Body of pancreas (tissue), 4 donors: ENCODE results near the gene NOP14. TPM values are rescaled to one million over a fixed set of nuclear protein-coding genes. Genes with fewer than 3 reads are reported as not detected.

ENCODE experiments used
- ATAC-seq: fragments of 150-250 bp; one replicate; pipeline ENCODE4 v1.9.1; 2016
- DNase-seq, 4 donors: peaks; one replicate each; pipeline ENCODE4 v3.0.0-alpha.2; 2019
- H3K27ac ChIP-seq, 4 donors: fragments of 200-600 bp; sonication (generic); 1 replicate in 3 of 4; 2 replicates in 1 of 4; pipeline versions ENCODE4 v1.5.1 to v1.6.1; 2016 to 2019; ENCODE audit warnings: mild to moderate bottlenecking in 1 of 4, mixed read lengths in 1 of 4, moderate library complexity in 1 of 4
- H3K27me3 ChIP-seq, 2 donors: fragments of 200-600 bp; sonication (generic); one replicate each; pipeline ENCODE4 v1.6.0; 2016; ENCODE audit warnings: mild to moderate bottlenecking in 1 of 2
- H3K36me3 ChIP-seq, 2 donors: fragments of 200-600 bp; sonication (generic); replicated peaks in 1 of 2; 2 replicates each; pipeline ENCODE4 v1.5.1; 2016; ENCODE audit warnings: low read depth in 2 of 2; ENCODE audit not compliant: insufficient read depth in 1 of 2
- H3K4me1 ChIP-seq: fragments of 200-600 bp; sonication (generic); one replicate; pipeline ENCODE4 v1.6.0; 2016
- H3K4me3 ChIP-seq, 2 donors: fragments of 200-600 bp; sonication (generic); 1 replicate in 1 of 2; 2 replicates in 1 of 2; pipeline ENCODE4 v1.5.1; 2016 to 2019
- H3K9me3 ChIP-seq, 3 donors: fragments of 200-600 bp; sonication (generic); 1 replicate in 2 of 3; 2 replicates in 1 of 3; pipeline ENCODE4 v1.5.1; 2016
- POLR2A ChIP-seq, 3 donors: fragments of 450-650 bp; IDR thresholded peaks; one replicate each; pipeline ENCODE4 v1.6.1; 2016; ENCODE audit warnings: antibody characterized with exemption in 3 of 3, mild to moderate bottlenecking in 2 of 3
- WGBS, 2 donors: methylation state at CpG; one replicate each; pipeline ENCODE4 v1.1.5; 2017; 5-methylcytosine and 5-hydroxymethylcytosine counted together
- intact Hi-C: fragments of 100-400 bp; cut with DNase I; formaldehyde crosslinking; loops from one replicate; pipeline ENCODE4 v1.15.1; 2023
- total RNA-seq, 2 donors: library from RNA; depleted of rRNA; stranded (reverse); fragments of >200 nt; gene quantifications; one replicate each; pipeline ENCODE4 v1.1.0, GENCODE V29; 2016
- TF ChIP-seq, protein P1 (sequence below), 7 experiments: fragments of 450-650 bp in 4 of 7; fragments of 200-600 bp in 3 of 7; sonication (generic) in 3 of 7; IDR thresholded peaks; one replicate each; pipeline ENCODE4 v1.5.1; 2016 to 2019; ENCODE audit warnings: antibody characterized with exemption in 7 of 7

Gene NOP14
- total RNA-seq, 2 donors from 2014 or later = 20.0 to 20.1 TPM

DNA sequence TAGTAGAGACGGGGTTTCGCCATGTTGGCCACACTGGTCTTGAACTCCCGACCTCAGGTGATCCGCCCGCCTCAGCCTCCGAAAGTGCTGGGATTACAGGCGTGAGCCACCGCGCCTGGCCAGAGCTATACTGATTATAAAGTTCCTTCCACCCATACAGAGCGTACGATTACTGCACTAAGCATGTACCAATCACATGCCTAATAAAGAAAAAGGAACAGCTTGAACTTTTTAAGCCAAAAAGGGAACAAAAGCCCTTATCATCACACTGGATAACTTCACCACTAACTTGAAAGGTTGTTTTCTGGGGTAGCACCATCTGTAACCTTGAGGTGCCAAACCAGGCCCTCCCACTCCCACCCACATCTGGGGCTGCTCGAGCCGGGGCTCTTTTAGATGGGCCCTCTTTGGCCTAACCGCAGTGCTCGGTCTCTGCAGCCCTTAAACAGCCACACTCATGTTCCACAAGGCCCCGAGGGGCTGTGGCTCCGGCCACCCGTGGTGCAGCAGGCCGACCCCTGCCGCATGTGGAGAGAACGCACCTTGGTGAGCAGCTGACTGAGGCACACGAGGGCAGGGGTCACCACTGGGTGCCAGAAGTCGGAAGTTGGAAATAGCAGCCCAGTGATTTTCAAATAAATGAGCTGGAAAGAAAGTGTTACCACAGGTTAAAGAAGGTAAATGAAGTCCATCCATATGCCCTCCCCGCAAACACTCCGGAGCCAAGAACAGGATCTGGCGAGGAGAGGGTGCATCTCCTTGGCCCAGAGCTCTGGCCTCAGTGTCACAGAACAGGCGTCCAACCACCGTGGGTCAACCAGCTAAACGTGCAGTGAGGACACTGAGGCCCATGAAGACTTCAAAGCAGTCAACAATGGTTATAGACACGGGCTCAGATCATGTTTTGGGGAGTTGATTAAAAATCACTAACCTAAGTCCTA, 18.4 kb downstream of the NOP14 start:
- TF ChIP-seq POLR2A (IDR thresholded peaks at IDR 0.05) = no peak
- TF ChIP-seq, protein P1, sequence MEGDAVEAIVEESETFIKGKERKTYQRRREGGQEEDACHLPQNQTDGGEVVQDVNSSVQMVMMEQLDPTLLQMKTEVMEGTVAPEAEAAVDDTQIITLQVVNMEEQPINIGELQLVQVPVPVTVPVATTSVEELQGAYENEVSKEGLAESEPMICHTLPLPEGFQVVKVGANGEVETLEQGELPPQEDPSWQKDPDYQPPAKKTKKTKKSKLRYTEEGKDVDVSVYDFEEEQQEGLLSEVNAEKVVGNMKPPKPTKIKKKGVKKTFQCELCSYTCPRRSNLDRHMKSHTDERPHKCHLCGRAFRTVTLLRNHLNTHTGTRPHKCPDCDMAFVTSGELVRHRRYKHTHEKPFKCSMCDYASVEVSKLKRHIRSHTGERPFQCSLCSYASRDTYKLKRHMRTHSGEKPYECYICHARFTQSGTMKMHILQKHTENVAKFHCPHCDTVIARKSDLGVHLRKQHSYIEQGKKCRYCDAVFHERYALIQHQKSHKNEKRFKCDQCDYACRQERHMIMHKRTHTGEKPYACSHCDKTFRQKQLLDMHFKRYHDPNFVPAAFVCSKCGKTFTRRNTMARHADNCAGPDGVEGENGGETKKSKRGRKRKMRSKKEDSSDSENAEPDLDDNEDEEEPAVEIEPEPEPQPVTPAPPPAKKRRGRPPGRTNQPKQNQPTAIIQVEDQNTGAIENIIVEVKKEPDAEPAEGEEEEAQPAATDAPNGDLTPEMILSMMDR (IDR thresholded peaks at IDR 0.05) = no peak
- DNase-seq (no peak), ATAC-seq (no peak)
- peaks cover 31 to 60% of the 10 kb centered on the region in 2 donors for H3K36me3 ChIP-seq
- H3K9me3 ChIP-seq = no peaks in the 10 kb centered on the region
- no peaks in the 10 kb centered on the region for H3K4me1 ChIP-seq
- no peak overlapping the region for H3K27ac ChIP-seq
- WGBS, 2 donors = 88 to 92% methylated on average over 27 to 30 of the region's 30 CpGs
- H3K4me3 ChIP-seq = no peak overlapping the region
- no peaks in the 10 kb centered on the region for H3K27me3 ChIP-seq
- intact Hi-C loops = no loop called here

DNA sequence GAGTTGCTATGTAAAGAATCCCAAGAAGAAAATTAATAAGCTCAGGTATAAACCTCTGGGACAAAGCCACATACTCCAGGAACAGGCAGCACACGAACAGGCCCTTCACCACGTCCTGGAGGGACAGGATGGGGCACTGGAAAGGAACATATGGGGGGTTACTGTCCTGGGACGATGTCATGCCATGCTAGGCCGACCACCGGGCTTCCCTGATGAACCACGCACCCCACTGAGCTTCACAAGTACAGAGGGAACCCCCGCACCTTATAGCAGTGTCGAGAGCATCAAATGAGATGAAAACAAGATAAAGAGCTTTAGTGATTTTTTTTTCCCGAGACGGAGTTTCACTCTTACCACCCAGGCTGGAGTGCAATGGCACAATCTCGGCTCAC, 19.1 kb downstream of the NOP14 start:
- ATAC-seq (no peak), DNase-seq (no peak)
- H3K9me3 ChIP-seq = no peaks in the 10 kb centered on the region
- no peak overlapping the region for H3K4me3 ChIP-seq
- H3K27me3 ChIP-seq = no peaks in the 10 kb centered on the region
- no peak overlapping the region for H3K27ac ChIP-seq
- TF ChIP-seq, protein P1 (IDR thresholded peaks at IDR 0.05) = no peak
- TF ChIP-seq POLR2A (IDR thresholded peaks at IDR 0.05) = no peak
- peaks cover 37 to 55% of the 10 kb centered on the region in 2 donors for H3K36me3 ChIP-seq
- no peaks in the 10 kb centered on the region for H3K4me1 ChIP-seq
- WGBS, 2 donors = 88 to 89% methylated on average over 11 of the region's 11 CpGs
- intact Hi-C loops = no loop called here

DNA sequence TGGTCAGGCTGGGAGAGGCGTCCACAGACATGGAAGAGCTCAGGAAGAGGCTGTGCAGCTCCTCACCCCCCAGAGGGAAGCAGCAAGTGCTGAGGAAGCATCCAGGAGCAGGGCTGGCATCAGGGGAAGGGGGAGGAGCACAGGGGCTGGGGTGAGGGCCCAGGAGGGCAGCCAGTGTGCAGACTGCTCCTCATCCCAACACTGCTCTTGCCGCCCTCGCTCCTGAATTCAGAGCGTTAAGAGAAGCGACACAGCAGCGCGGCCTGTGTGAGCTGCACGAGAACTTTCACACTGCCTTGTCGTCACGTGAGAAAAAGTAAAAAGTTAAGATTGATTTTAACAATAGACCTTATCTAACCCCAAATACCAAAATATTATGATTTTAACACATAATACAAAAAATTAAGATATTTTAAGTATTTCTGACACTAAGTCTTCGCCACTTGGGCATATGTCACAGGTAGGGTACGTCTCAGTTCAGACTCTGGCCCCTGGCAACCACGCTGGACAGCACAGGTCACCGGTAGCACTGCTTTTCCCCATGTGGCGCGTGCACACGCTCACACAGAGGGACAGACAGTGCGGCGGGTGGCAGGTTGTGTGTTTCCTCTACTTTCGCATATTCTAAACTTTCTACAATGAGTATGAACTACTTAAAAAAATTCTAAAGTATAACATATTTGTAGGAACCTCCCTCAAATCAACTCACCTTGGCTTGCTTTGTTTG, 19.7 kb downstream of the NOP14 start:
- DNase-seq (peak in 1 of 4 donors; percentile 10), ATAC-seq (no peak)
- intact Hi-C loops = no loop called here
- no peak for TF ChIP-seq POLR2A (IDR thresholded peaks at IDR 0.05)
- Histone ChIP-seq H3K27me3 (no peaks in the 10 kb centered on the region), H3K4me1 (no peaks in the 10 kb centered on the region), H3K4me3 (no peak overlapping the region), H3K27ac (no peak overlapping the region), H3K9me3 (no peaks in the 10 kb centered on the region), H3K36me3 (peaks cover 40 to 57% of the 10 kb centered on the region in 2 donors)
- 92 to 94% methylated on average over 20 of the region's 20 CpGs for WGBS, 2 donors

DNA sequence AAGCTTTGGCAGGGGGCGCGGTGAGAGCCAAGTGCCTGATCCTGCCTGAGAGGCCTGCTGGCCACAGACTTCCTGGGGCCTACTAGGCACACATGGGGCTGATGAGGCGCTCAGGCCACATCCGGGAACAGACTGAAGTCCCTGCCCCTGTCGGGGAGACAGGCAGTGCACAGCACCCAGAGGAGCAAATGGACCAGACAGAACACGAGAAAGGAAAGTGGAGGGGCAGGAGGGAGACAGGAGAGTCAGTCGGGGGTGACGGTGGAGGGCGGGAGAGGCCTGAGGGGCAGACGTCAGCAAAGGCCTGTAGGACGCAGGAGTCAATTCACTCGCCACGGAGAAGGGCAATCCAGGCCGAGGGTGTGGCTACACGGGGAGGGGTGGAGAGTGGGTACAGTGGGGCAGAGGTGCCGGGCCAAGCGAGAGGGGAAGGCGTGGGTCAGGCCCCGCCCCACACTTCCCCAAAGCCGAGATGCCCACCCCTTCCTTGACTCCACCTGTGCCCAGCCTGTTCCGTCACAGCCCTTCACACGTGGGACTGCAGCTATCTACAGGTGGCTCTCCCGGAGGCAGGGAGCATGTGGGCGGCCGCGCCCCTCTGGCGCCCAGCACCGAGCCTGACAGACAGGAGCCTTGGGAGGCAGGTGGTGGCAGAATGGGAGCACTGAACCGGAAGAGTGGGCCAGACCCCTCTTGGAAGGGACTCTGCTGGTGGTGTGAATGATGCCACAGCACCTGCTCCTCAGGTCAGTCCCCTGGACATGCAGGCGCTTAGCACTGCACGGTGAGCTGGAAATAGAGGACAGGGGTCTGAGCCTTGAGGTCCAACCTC, 20.5 kb downstream of the NOP14 start:
- TF ChIP-seq POLR2A (IDR thresholded peaks at IDR 0.05) = no peak
- TF ChIP-seq, protein P1 (IDR thresholded peaks at IDR 0.05) = no peak
- intact Hi-C loops = no loop called here
- H3K27me3 ChIP-seq = no peaks in the 10 kb centered on the region
- H3K9me3 ChIP-seq = no peaks in the 10 kb centered on the region
- H3K4me3 ChIP-seq = no peak overlapping the region
- ATAC-seq = peak; percentile 13
- no peak overlapping the region for H3K27ac ChIP-seq
- H3K4me1 ChIP-seq = no peaks in the 10 kb centered on the region
- WGBS, 2 donors = 81 to 93% methylated on average over 21 to 31 of the region's 31 CpGs
- DNase-seq = peak in 1 of 4 donors; percentile 12
- peaks cover 40 to 51% of the 10 kb centered on the region in 2 donors for H3K36me3 ChIP-seq
